ENCODE data around the gene KRTCAP2. TPM values are rescaled to one million over a fixed set of nuclear protein-coding genes. Genes with fewer than 3 reads are reported as not detected.

KRTCAP2 gene
- total and polyA plus RNA-seq, 12 donors: 96.1 to 355 (median 129) TPM

GRCh38 chr1:155175927-155176371, 2.8 kb upstream of the KRTCAP2 start:
- 86 to 92% methylated on average over 9 of the region's 9 CpGs for WGBS, 2 donors
- ATAC-seq (no peak), DNase-seq (no peak)
- peaks cover 7 to 28% (median 19%) of the 10 kb centered on the region in 7 donors for H3K27me3 ChIP-seq
- H3K9me3 ChIP-seq: no peaks in the 10 kb centered on the region
- peaks cover 0 to 10% (median 0%) of the 10 kb centered on the region in 9 donors for H3K36me3 ChIP-seq
- H3K27ac ChIP-seq: no peak overlapping the region
- peaks cover 5 to 47% (median 24%) of the 10 kb centered on the region in 9 donors for H3K4me1 ChIP-seq
- TF ChIP-seq CTCF (IDR thresholded peaks at IDR 0.05): no peak
- intact Hi-C loops (cut with DNase I): loop anchor here in 6 of 10 donors (1.0 to 10.0 kb wide), 5 partner anchors 46 to 51 kb away; no protein-coding TSS in a partner anchor
- no peak overlapping the region for H3K4me3 ChIP-seq

DNA sequence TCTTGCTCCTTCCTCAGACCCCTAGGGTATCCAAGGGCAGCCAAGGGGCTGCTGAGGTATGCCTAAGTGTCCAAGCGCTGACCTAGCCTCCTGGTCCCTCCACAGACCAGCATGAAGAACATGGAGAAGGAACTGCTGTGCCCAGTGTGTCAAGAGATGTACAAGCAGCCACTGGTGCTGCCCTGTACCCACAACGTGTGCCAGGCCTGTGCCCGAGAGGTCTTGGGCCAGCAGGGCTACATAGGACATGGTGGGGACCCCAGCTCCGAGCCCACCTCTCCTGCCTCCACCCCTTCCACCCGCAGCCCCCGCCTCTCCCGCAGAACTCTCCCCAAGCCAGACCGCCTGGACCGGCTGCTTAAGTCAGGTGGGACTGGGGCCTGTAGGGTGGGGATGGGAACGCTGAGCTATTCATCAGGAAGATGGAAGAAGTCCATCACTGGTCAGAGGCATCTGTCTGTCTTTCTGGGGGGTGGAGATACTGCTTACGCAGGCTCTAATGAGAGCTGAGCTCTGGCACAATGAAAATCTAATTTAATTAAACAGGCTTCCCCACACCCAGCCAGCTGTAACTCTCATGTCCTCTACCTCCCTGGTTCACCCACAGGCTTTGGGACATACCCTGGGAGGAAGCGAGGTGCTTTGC, 2.3 kb upstream of the KRTCAP2 start:
- peaks cover 5 to 47% (median 24%) of the 10 kb centered on the region in 9 donors for H3K4me1 ChIP-seq
- H3K27me3 ChIP-seq: peaks cover 7 to 28% (median 19%) of the 10 kb centered on the region in 7 donors
- 86 to 90% methylated on average over 12 of the region's 12 CpGs for WGBS, 2 donors
- TF ChIP-seq CTCF (IDR thresholded peaks at IDR 0.05): no peak
- no peak overlapping the region for H3K4me3 ChIP-seq
- no peak for ATAC-seq
- no peaks in the 10 kb centered on the region for H3K9me3 ChIP-seq
- H3K36me3 ChIP-seq: peaks cover 0 to 15% (median under 1%) of the 10 kb centered on the region in 9 donors
- DNase-seq: peak in 1 of 2 donors; percentile 2
- no peak overlapping the region for H3K27ac ChIP-seq
- intact Hi-C loops (cut with DNase I): loop anchor here in 3 of 10 donors (5.0 to 10.0 kb wide), 3 partner anchors 47 to 52 kb away; no protein-coding TSS in a partner anchor

GRCh38 chr1:155174324-155175280, 1.5 kb upstream of the KRTCAP2 start:
- DNase-seq: peak in 1 of 2 donors; percentile 3
- intact Hi-C loops (cut with DNase I): loop anchor here in 4 of 10 donors (5.0 to 10.0 kb wide), 4 partner anchors 37 to 53 kb away; partner anchors contain the start of gene SLC50A1 (in 1 of the 4)
- H3K4me1 ChIP-seq: peaks cover 5 to 47% (median 24%) of the 10 kb centered on the region in 9 donors

More at GRCh38 chr1:155174324-155175280, 1.5 kb upstream of the KRTCAP2 start:
- Histone ChIP-seq H3K4me3 (peak overlapping the region in 2 of 10 donors; percentile 1 to 63), H3K27me3 (peaks cover 7 to 28% (median 19%) of the 10 kb centered on the region in 7 donors), H3K36me3 (peaks cover 0 to 23% (median 3%) of the 10 kb centered on the region in 9 donors), H3K27ac (peak overlapping the region in 1 of 10 donors; percentile 50), H3K9me3 (no peaks in the 10 kb centered on the region)
- TF ChIP-seq CTCF (IDR thresholded peaks at IDR 0.05): no peak
- ATAC-seq: no peak
- 5 to 9% methylated on average over 34 to 35 of the region's 35 CpGs for WGBS, 2 donors
